Measurements from ENCODE around the gene TTYH3. TPM values are rescaled to one million over a fixed set of nuclear protein-coding genes. Genes with fewer than 3 reads are reported as not detected.

TTYH3 gene
- polyA plus RNA-seq, 1 donor (not counting 4 experiments of a cell fraction or from before 2014, with no cell fraction given), result 8.5 TPM

GRCh38 chr7:2711895-2712675 lies 80.3 kb downstream of the TTYH3 start:
- FAIRE-seq (no peak), DNase-seq (ENCODE audit: low read depth, low spot score) (no peak)
- dilution Hi-C loops (cut with MboI; ENCODE audit: extremely low pct_ligation_motif_present, low sequenced_read_pairs), result no loop called here
- no peak for TF ChIP-seq CTCF (optimal IDR thresholded peaks at IDR 0.05 in 1 of 3, IDR thresholded peaks at IDR 0.05 in 1 of 3, conservative IDR thresholded peaks at IDR 0.05 in 1 of 3; ENCODE audit: extremely low read depth in 1 of 3, insufficient read depth in 2 of 3, low read length in 3 of 3)
- TF ChIP-seq EZH2 (IDR thresholded peaks at IDR 0.05; ENCODE audit: low read length), result no peak
- no peaks in the 10 kb centered on the region for H3K9me3 ChIP-seq (ENCODE audit: control insufficient read depth, low read depth, low read length)
- H3K36me3 ChIP-seq (ENCODE audit: control insufficient read depth in 2 of 2, extremely low read depth in 1 of 2, insufficient read depth in 2 of 2, low read length in 2 of 2), result peaks cover 0 to 9% of the 10 kb centered on the region in 2 experiments
- no peaks in the 10 kb centered on the region for H3K4me1 ChIP-seq (ENCODE audit: control insufficient read depth, extremely low read depth, insufficient read depth, low read length)
- no peak overlapping the region for H3K4me2 ChIP-seq (ENCODE audit: control insufficient read depth, extremely low read depth, insufficient read depth, low read depth, low read length)
- no peak overlapping the region for H3K9ac ChIP-seq (ENCODE audit: control insufficient read depth, extremely low read depth, insufficient read depth, low read length)
- H3K9me1 ChIP-seq (ENCODE audit: control insufficient read depth, extremely low read depth, insufficient read depth, low read length), result no peaks in the 10 kb centered on the region
- peaks cover 3% of the 10 kb centered on the region for H3K27me3 ChIP-seq (ENCODE audit: control insufficient read depth, extremely low read depth, insufficient read depth, low read length)
- H3K4me3 ChIP-seq (ENCODE audit: control insufficient read depth in 2 of 3, extremely low read depth in 1 of 3, insufficient read depth in 2 of 3, low read depth in 1 of 3, low read length in 3 of 3), result no peak overlapping the region
- no peak overlapping the region for H3K27ac ChIP-seq (ENCODE audit: control insufficient read depth, insufficient read depth, low read length)
- no peaks in the 10 kb centered on the region for H3K79me2 ChIP-seq (ENCODE audit: control insufficient read depth, insufficient read depth, low read length)
- H4K20me1 ChIP-seq (ENCODE audit: control insufficient read depth, extremely low read depth, insufficient read depth, low read length), result no peaks in the 10 kb centered on the region
- no peak overlapping the region for H2AFZ ChIP-seq (ENCODE audit: control insufficient read depth, low read length)

GRCh38 chr7:2713370-2713769 lies 81.6 kb downstream of the TTYH3 start:
- Histone ChIP-seq H3K4me2 (ENCODE audit: control insufficient read depth, extremely low read depth, insufficient read depth, low read depth, low read length) (no peak overlapping the region), H3K4me1 (ENCODE audit: control insufficient read depth, extremely low read depth, insufficient read depth, low read length) (no peaks in the 10 kb centered on the region), H3K79me2 (ENCODE audit: control insufficient read depth, insufficient read depth, low read length) (no peaks in the 10 kb centered on the region), H3K27me3 (ENCODE audit: control insufficient read depth, extremely low read depth, insufficient read depth, low read length) (peaks cover 3% of the 10 kb centered on the region), H3K9me3 (ENCODE audit: control insufficient read depth, low read depth, low read length) (no peaks in the 10 kb centered on the region), H3K9ac (ENCODE audit: control insufficient read depth, extremely low read depth, insufficient read depth, low read length) (no peak overlapping the region), H3K9me1 (ENCODE audit: control insufficient read depth, extremely low read depth, insufficient read depth, low read length) (no peaks in the 10 kb centered on the region), H2AFZ (ENCODE audit: control insufficient read depth, low read length) (no peak overlapping the region), H4K20me1 (ENCODE audit: control insufficient read depth, extremely low read depth, insufficient read depth, low read length) (no peaks in the 10 kb centered on the region), H3K36me3 (ENCODE audit: control insufficient read depth in 2 of 2, extremely low read depth in 1 of 2, insufficient read depth in 2 of 2, low read length in 2 of 2) (peaks cover under 1 to 11% of the 10 kb centered on the region in 2 experiments), H3K4me3 (ENCODE audit: control insufficient read depth in 2 of 3, extremely low read depth in 1 of 3, insufficient read depth in 2 of 3, low read depth in 1 of 3, low read length in 3 of 3) (no peak overlapping the region), H3K27ac (ENCODE audit: control insufficient read depth, insufficient read depth, low read length) (no peak overlapping the region)
- no peak for FAIRE-seq
- TF ChIP-seq CTCF (optimal IDR thresholded peaks at IDR 0.05 in 1 of 3, IDR thresholded peaks at IDR 0.05 in 1 of 3, conservative IDR thresholded peaks at IDR 0.05 in 1 of 3; ENCODE audit: extremely low read depth in 1 of 3, insufficient read depth in 2 of 3, low read length in 3 of 3) (no peak), EZH2 (IDR thresholded peaks at IDR 0.05; ENCODE audit: low read length) (no peak)
- dilution Hi-C loops (cut with MboI; ENCODE audit: extremely low pct_ligation_motif_present, low sequenced_read_pairs), result no loop called here
- no peak for DNase-seq (ENCODE audit: low read depth, low spot score)
